Medulla oblongata (tissue), 1 donor: ENCODE results near the gene SLC37A1.

Experiments used
- DNase-seq: peaks from one replicate; pipeline ENCODE4 v3.0.0-alpha.2; 2015; ENCODE audit errors: extremely low spot score

Gene SLC37A1

DNA sequence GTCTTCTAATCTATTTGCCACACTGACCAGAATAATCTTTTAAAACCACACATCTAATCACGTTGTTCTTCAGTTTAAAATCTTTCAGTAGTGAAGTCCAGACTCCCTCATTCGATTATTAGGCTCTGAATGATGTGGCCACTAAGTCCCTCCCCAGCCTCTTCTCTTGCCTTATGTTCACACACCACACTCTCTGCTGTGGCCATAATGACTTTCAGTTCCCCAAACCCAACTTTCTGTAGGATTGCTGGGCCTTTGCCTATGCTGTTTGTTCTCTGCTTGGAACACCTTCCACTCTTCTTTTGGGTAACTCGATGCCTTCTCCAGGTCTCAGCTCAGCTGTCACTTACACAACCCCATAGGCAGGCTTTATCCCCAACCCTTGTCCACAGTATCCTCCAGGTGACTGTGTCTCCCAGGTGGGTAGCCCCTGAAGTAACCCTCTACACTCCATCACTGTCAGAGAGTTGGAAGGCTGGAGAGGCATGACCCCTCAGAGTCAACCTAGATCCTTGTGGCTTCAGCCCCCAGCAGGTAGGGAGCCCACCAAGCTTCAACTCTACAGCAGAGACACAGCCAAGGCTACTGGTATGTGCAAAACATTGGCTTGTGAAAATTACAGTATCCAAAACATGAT, 8.4 kb upstream of the SLC37A1 start:
- no peak for DNase-seq

DNA sequence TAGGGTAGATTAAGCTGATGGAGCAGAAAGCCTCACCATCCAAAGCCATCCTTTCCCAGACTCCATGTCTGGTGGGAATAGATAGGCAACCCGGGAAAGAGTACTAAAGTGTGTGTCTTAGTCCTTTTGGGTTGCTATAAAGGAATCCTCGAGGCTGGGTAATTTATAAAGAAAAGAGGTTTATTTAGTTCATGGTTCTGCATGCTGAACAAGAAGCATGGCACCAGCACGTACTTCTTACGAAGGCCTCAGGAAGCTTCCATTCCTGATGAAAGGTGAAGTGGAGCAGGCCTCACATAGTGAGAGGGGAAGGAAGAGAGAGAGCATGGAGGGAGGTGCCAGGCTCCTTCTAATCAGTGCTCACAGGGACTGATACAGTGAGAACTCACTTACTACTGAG, 6.2 kb upstream of the SLC37A1 start:
- DNase-seq = no peak

DNA sequence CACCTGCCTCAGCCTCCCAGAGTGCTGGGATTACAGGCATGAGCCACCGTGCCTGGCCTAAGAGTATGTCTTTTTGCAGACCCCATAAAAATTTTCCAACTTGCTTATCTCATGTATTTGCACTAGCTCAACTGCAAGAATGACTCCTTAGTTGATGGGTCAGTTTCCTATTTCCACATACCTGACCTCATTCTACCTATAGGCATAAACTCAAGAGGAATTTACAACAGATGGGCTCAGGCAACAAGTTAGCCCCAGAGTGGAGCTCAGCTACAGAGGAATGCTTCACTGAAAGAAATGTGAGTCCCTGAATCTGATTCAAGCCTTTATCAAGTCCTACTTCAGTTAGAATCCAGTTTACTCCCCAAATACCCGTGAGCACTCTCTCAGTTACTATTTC, 5.3 kb upstream of the SLC37A1 start:
- no peak for DNase-seq

DNA sequence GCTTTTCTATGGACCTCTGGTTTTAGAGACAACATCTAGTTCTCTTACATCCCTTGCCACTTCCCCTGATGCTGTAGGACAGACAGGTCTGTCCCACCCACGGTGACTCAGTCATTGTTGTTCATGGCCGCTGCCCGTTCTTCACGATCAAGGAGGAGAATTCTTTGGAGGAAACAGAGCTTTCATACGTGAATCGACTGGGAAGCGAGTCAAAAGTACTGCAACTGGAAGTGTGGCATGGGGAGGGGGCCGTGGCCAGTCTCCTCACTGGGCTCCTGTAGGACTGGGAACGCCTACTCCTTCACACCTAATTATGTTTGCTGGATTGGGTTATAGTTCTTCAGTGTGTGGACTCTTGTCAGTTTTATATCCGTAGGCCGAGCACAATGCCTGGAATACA, 4.4 kb upstream of the SLC37A1 start:
- no peak for DNase-seq

DNA sequence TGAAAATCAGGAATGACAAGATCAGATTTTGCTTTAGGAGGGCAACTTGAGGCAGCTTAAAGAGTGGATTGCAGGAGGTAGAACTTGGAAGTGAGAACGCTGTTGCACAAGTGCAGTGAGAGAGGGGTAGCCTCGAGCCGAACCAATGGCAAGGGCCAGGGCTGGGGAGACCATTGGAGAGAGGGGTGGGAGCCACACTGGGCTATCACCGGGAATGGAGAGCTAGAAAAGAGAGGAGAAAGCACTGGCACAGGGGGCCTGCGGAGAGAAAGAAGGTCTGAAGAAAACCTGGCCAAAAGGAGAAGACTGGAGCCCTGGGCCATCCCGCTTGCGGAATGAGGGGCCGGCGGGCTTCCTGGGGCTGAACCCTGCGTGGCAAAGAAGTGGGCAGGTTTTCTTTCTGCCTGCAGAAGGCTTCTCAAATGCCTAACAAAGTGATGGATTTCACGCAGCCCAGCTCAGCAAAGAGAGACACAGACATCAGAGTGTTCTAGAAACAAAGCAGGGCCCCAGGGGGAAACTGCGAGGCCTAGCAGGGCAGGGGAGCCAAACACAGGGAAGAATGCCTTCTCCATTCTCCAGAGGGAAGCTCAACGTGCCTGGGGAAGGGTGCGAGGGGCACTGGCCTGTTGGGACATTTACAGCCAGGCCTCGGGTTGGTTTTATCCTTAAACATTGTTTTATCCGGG, 1.2 kb upstream of the SLC37A1 start:
- DNase-seq = no peak

DNA sequence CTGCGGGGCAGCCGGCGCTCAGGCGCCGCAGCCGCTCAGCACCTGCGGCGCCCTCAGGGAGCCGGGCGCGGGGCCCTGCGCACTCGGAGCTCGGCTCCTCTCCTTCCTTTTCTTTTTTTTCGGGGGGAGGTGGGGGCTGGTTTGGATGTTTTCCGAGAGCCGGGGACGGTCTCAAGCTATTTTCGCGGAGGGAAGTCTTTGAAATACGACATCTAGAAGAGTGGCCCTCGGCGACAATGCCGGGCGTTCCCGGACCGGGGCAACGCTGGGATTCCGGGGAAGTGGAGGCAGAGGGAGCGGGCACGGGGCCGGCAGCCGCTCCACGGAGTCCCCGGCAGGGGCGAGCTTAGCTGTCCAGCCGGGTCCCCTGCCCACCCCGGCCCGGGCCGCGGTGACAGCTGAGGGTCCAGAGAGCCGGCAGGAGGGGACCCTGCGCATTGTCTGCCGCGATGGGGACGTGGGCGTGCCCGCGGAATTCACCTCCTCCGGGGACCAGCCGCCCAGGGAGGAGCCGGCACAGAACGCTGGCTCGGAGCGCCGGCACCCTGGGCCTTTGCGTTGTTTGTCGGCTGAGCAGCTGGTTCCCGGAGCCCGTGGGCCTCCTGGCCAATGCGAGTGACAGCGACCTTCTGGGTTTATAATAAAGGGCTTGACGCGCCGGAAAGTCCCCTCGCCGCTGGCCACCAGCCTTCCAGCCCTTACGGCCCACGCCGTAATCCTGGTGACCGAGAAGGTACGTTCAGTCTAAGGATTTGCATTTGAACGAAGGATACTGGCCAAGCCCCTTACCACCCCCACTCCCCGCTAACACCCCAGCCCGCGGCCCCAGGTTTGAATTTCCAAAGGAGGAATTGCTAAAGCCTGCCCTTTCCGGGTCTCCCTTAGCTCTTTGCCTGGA, 582 bp downstream of the SLC37A1 start:
- no peak for DNase-seq

DNA sequence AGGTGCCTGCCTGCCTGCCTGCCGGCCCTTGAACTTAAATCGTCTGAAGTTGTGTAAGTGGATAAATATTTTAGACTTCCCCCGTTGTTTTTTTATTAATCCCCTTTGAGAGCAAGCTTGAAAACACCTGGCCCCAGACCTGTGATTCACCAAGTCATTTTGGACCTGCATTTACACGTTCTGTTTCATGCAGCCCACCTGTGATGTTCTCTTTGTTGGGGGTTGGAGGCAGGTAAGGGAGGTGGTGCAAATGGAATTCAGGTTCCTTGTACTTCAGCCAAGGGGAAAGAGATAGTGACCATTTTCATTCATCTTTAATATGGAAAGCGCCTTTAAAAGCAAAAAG, 1.2 kb downstream of the SLC37A1 start:
- no peak for DNase-seq

DNA sequence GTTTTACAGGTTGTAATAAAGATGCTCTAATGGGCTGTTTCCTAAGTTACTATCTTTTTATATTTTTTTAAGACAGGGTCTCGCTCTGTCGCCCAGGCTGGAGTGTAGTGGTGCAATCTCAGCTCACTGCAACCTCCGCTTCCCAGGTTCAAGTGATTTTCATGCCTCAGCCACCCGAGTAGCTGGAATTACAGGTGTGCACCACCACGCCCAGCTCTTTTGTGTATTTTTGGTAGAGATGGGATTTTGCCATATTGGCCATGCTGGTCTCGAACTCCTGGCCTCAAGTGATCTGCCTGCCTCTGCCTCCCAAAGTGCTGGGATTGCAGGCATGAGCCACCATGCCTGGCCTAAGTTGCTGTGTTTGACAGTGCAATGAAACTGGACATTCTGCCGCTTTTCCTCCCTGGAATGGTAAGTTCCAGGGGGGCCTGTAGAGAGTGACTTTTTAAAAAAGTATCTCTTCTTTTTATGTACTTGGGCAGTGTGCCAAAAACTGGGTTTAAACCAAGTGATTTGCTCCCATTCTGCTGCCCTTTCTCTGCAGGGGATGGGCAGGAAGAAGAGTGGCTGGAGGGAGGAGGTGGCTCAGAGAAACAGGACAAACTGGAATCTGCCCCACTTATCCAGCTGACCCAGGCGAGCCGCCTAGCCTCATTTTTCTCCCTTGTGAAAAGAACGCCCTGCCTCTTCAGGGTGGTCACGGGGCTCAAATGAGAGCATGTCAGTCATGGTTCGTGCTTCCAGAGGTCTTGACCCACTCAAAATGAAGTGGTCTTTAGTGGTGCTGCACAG, 2.3 kb downstream of the SLC37A1 start:
- DNase-seq = peak; percentile 81

DNA sequence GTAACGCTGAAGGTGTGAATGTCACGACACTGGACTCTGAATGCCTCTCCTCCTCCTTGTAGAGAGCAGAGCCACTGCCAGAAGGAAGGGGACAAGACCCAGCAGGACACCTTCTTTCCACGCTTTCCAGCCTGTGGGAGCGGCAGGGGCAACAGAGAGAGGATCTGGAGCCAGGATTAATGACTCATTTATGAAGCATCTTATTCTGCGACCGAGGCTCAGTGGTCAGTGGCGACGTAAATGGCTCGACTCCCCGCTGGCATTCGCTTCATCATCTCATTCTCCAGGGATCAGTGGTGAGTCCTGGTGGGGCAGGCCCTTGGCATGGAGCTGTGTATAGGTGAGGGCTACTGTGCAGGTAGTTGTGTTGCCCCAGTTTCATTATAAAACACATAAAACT, 4.6 kb downstream of the SLC37A1 start:
- DNase-seq = no peak

DNA sequence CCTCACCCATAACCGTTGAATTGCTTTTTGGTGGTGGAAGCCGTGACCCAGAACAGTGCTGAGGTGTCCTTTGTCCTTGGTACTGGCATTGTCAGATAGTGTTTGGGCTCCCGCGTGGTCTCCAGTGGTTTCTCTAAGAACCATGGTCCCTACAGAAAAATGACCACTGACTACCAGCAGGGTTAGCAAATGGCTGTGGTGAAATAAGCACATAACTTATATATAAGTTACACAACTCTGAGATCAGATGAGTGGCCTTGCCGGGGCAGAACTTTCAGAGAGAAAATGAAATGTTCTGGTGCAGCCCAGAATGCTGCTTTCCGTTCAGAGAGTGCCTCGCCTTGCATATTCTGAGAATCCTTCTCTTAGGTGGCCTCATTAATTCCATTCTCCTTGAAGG, 5.0 kb downstream of the SLC37A1 start:
- DNase-seq = no peak

DNA sequence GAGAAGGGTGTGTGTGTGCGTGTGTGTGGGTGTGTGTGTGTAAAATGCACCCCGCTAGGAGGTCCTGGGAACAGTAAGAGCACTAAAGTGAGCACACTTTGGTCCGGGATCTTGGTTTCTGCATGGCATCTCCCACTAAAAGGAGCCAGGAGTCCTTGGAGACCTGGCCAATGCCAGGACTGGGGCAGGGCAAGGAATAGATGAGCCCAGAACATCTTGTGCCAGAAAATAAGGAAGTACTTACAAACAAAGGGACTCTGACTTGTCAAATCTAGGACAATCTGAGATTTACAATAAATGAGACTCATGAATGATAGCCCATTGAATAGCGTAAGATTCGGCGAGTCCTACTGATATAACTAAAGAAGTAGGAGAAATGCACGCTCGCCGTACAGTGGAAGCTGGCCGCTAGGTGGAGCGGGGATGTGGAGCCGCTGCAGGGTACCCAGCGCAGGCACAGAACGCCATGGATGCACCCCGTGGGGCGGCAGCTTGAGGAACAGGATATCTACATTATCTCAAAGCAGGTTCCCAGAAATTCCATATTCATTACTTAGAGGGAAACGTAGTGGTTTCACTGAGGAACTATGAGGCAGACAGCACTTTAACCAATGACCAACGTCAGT, 7.1 kb downstream of the SLC37A1 start:
- DNase-seq = peak; percentile 53

DNA sequence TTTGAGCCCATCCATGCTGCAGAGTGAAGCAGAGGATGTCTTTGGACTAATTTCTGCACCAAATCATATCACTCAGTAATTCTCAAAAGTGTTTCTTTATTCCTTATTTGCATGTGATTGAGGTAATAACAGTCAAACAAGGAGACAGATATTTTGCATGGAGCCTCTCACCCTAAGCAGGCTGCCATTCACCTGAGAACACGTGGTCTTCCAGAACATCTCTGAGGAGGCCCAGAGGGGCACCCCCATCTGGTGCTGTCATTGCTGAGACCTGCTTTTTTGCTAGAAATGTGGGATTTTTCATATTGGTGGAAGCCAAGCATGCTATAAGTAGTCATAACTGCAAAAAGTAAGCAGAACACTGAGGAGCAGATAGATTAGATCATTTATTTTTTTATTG, 7.7 kb downstream of the SLC37A1 start:
- DNase-seq = no peak

DNA sequence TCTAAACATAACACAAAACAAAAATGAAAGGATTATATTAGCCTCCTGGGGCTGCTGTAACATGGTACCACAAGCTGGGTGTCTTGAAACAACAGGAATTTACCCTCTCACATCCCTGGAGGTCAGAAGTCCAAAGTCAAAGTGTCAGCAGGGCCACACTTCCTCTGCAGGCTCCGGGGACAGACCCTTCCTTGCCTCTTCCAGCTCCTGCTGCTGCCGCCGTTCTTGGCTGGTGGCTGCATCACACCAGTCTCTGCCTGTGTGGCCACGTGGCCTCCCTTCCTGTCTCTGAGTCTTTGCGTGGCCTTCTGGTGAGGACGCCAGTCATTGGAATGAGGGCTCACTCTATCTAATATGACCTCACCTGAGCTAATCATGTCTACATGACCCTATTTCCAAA, 8.2 kb downstream of the SLC37A1 start:
- DNase-seq = no peak

DNA sequence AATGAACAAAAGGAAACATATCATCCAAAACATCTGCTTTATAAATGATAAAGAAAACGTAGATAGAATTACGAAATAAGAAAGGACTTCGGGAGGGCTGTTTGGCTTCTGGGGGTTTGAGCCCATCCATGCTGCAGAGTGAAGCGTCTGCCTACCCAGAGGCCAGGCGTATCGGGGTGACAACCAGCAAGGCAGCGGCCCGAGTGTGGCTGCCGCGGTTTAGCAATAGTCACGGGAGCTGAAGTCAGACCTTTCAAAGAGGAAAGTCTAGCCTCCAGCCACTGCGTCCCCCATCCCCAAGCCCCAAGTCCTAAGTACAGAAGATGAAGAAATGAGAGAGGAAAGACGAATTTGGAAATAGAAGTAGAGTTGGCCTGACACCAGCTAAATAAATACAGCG, 8.6 kb downstream of the SLC37A1 start:
- DNase-seq = no peak

DNA sequence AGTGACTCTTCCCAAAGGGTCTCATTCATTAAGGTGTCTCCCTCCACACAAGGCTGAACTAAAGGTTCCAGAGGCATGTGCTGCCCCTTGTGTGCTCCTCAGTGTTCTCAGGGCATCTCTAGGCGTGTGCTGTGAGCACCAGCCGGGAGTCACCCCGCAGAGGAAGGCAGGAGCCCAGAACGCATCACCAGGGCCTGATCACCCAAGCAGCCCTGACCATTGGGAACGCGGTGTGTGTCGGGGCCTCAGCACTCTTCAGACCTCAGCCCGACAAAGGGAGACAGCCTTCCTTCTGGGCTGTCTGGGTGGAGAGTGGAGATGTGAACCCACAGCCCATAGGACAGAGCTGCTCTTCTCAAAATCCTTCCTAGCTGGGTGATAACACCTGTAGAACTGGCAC, 9.1 kb downstream of the SLC37A1 start:
- no peak for DNase-seq

DNA sequence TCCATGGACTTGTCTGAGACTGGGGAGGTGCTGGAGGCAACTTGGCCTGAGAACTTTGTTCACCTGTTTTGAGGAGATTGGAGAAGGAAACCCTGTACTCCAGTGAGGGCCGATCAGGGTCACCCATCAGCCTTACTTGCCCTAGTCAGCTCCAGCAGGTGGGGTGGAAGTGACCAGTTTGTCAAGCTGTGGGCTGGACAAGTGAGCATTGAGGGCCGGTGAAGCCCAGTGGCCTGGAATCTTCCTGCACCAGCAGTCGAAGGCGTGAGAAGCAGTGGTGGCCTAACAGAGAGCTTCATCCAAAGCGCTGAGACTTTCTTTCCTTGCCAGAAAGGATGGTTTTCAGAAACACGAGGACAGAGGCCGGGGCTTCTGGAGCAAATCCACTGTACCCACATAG, 9.6 kb downstream of the SLC37A1 start:
- DNase-seq = no peak

DNA sequence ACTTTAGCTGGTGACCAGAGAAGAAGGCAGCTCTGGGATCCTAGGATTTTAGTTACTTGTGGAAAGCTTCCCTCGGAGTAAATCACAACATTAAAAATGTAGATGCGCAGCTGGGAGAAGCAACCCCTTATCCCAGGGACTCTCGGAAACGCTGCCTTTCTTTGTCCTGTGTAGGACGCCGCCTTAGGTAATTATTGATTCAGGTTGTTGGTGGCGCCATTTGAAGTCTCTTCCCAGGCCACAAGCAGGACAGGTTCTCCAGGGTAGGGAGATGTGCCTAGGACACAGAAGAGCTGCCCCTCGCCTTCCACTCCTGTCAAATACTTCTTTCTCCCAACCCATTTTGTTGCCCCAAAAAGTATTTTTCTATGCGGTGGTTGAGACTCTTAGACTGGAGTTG, 10.3 kb downstream of the SLC37A1 start:
- DNase-seq = no peak

DNA sequence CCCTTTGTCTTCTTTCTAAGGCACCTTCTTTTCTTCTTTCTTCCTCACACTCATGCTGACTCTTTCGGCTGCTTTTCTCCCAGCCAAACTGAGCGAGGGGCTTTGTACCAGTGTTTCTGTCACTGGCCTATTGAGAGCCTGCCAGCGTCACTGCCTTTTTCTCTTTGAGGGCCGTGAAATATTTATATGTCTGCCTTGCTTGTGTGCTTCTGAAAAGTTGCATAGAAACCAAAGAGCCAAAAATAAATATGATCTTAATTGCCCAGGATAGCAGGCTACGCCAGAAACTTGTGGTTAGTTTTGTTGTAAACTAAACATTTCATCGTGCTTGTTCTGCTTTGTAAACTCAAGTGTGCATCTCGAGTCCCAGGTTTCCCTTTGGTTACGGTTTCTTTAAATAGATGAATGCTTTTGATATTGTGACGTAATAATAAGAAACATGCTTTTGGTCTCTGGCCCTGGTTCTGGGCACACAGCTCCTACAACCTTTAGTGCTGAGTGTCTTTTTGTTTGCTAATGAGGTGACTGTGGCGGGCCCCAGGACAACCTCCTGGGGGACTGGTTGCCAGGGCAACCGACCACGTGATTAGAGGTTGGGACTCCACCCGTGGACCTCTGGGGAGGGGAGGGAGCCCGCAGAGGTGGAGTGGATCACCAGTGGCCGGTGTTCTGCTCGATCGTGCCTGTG, 10.8 kb downstream of the SLC37A1 start:
- peak; percentile 71 for DNase-seq

DNA sequence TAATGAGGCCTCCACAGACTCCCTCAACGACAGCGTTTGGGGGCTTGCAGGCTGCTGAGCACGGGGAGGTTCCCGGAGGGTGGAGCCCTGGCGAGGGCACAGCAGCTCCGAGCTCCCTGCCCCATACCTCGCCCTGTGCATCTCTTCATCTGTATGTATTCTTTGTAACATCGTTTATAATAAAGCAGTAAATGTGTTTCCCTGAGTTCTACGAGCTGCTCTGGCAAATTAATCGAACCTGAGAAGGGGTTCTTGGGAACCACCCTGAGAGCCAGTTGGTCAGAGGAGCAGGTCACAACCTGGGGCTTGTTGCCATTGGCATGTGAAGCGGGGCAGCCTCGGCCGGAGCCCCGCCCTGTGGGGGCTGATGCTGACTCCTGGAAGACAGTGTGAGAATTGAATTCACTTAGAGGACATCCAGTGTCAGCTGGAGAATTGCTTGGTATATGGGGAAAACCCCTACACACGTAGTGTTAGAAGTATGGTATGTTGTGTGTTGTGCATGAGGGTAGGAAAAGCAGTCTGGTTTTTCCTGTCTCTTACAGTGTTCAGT, 11.5 kb downstream of the SLC37A1 start:
- no peak for DNase-seq

DNA sequence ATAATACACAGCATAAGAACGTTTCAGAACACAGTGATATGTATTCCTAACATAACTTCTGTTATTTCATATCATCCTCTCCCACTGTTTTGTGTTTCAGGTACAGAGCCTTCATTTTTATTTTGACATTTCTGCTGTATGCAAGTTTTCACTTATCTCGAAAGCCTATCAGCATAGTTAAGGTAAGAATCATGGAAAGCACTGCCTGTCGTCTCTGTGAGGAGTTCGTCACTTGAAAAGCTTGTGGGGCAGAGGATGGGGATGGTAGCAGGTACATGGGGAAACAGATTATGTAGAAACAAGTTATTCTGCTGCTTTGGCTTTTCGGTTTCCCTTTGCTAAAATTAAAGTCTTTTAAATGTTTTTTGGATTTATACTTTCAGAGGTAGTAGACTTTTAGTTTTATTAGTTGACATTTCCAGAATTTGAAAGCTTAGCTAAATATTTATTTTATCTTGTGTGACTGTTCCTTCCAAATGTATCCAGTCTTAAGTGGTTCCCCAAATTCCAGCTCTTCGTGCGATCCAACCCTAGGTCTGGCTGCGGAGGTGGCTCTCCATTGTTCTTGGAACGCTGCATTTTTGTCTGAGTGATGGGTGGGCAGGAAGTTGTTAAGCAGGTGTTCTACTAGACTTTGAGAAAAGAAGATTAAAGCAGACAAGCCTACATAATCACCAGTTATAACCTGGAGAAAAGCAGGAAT, 12.2 kb downstream of the SLC37A1 start:
- DNase-seq = no peak
